Lung (tissue), 12 donors: ENCODE results near the gene ATP10A. TPM values are rescaled to one million over a fixed set of nuclear protein-coding genes. Genes with fewer than 3 reads are reported as not detected.

ENCODE experiments used
- ATAC-seq: fragments of 200-7000 bp; cut with Tn5 transposase; one replicate; pipeline ENCODE4 v1.9.1; 2020; ENCODE audit warnings: moderate number of reproducible peaks; ENCODE audit not compliant: insufficient read depth, low FRiP score
- DNase-seq, 3 donors: peaks; one replicate each; pipeline ENCODE4 v3.0.0-alpha.2; 2013 to 2017
- H3K27ac ChIP-seq, 2 donors: one replicate each; pipeline ENCODE4 v1.5.1; 2013; ENCODE audit warnings: mild to moderate bottlenecking in 2 of 2, moderate library complexity in 2 of 2, control low read depth in 1 of 2, inconsistent platforms in 1 of 2, low read depth in 1 of 2, low read length in 1 of 2
- H3K27me3 ChIP-seq, 3 donors: one replicate each; pipeline ENCODE4 v1.5.1; 2013; ENCODE audit warnings: low read length in 2 of 3; ENCODE audit not compliant: control insufficient read depth in 3 of 3, insufficient read depth in 3 of 3
- H3K36me3 ChIP-seq, 4 donors: one replicate each; pipeline ENCODE4 v1.5.1; 2013; ENCODE audit warnings: low read length in 4 of 4, mild to moderate bottlenecking in 1 of 4, moderate library complexity in 1 of 4; ENCODE audit not compliant: control insufficient read depth in 4 of 4, insufficient read depth in 4 of 4
- H3K4me1 ChIP-seq, 5 donors: one replicate each; pipeline ENCODE4 v1.5.1; 2013; ENCODE audit warnings: low read length in 5 of 5, mild to moderate bottlenecking in 2 of 5, moderate library complexity in 1 of 5; ENCODE audit not compliant: control insufficient read depth in 5 of 5, insufficient read depth in 5 of 5
- H3K4me3 ChIP-seq: one replicate; pipeline ENCODE4 v1.5.1; 2013; ENCODE audit warnings: mild to moderate bottlenecking, control low read depth, moderate library complexity
- H3K9ac ChIP-seq, 2 donors: one replicate each; pipeline ENCODE4 v1.5.1; 2013; ENCODE audit warnings: low read length in 2 of 2, control low read depth in 1 of 2; ENCODE audit not compliant: insufficient read depth in 1 of 2
- H3K9me3 ChIP-seq, 4 donors: one replicate each; pipeline ENCODE4 v1.5.1; 2013; ENCODE audit warnings: low read length in 3 of 4, mild to moderate bottlenecking in 1 of 4, moderate library complexity in 1 of 4; ENCODE audit not compliant: control insufficient read depth in 4 of 4, insufficient read depth in 3 of 4
- WGBS, 2 donors: extraction: QIAGEN DNeasy Blood & Tissue Kit; methylation state at CpG; one replicate each; pipeline ENCODE4 v1.1.7; 2013; 5-methylcytosine and 5-hydroxymethylcytosine counted together
- polyA plus RNA-seq, 2 donors: library from polyadenylated mRNA; stranded (reverse); fragments of 200-250 nt; gene quantifications; one replicate each; pipeline ENCODE4 v1.2.1, GENCODE V29; 2013
- total RNA-seq, 2 donors: library from RNA; depleted of rRNA in 1 of 2; stranded (reverse); fragments of >200 nt in 1 of 2; gene quantifications; one replicate each; pipeline ENCODE4 v1.2.1, GENCODE V29; 2014 to 2021
- TF ChIP-seq, protein P1 (sequence below): IDR thresholded peaks from 2 replicates; pipeline ENCODE4 v1.5.1; 2012; ENCODE audit warnings: mild to moderate bottlenecking; ENCODE audit errors: control extremely low read depth, extremely low read depth
- donor health status: control.
- donor health status: control.
- donor health status: Bipolar disorder and iron deficiency.
- donor health status: healthy.
- donor health status: DM: yes; HTN: yes; CAD: no.

ATP10A gene
- total and polyA plus RNA-seq, 4 donors = 4.5 to 33.7 (median 6.2) TPM

DNA sequence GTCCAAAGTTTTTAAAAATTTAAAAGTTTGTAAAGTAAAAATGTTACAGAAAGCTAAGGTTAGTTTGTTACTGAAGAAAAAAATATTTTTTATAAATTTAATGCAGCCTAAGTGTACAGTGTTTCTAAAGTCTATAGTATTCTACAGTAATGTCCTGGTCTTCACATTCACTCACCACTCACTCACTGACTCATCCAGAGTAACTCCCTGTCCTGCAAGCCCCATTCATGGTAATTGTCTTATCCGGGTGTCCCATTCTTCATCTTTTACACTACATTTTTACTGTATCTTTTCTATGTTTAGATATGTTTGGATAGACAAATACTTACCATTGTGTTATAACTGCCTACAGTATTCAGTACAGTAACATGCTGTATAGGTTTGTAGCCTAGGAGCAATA, 36.7 kb upstream of the ATP10A start:
- DNase-seq = no peak

DNA sequence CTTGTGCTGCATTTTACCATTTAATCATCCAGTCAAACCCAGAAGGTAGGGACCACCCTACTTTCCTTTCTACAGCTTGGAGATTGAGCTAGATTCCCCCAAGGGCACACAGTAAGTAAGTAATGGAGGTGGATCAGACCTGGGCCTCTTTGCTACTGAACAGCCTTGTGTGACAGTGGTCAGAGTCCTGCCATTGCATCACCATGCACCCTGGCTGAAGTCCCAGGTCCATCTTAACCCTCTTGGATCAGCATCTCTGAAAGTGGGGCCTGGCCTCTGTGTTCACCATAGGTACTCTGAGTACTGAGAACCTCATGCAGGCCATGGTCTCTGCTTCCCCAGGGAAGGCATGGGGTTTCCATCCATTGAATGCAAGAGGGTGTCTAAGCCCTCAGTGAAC, 34.5 kb upstream of the ATP10A start:
- ATAC-seq (no peak), DNase-seq (no peak)
- Histone ChIP-seq H3K4me3 (no peak overlapping the region), H3K36me3 (no peaks in the 10 kb centered on the region), H3K9ac (no peak overlapping the region), H3K27me3 (no peaks in the 10 kb centered on the region), H3K4me1 (peaks cover 0 to 10% (median 0%) of the 10 kb centered on the region in 5 donors), H3K27ac (no peak overlapping the region), H3K9me3 (peaks cover 0 to 4% (median 0%) of the 10 kb centered on the region in 4 donors)
- TF ChIP-seq, protein P1, sequence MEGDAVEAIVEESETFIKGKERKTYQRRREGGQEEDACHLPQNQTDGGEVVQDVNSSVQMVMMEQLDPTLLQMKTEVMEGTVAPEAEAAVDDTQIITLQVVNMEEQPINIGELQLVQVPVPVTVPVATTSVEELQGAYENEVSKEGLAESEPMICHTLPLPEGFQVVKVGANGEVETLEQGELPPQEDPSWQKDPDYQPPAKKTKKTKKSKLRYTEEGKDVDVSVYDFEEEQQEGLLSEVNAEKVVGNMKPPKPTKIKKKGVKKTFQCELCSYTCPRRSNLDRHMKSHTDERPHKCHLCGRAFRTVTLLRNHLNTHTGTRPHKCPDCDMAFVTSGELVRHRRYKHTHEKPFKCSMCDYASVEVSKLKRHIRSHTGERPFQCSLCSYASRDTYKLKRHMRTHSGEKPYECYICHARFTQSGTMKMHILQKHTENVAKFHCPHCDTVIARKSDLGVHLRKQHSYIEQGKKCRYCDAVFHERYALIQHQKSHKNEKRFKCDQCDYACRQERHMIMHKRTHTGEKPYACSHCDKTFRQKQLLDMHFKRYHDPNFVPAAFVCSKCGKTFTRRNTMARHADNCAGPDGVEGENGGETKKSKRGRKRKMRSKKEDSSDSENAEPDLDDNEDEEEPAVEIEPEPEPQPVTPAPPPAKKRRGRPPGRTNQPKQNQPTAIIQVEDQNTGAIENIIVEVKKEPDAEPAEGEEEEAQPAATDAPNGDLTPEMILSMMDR = no peak

More for the DNA sequence above, 36.7 kb upstream of the ATP10A start:
- Histone ChIP-seq H3K9ac (no peak overlapping the region), H3K27me3 (no peaks in the 10 kb centered on the region), H3K4me3 (no peak overlapping the region), H3K36me3 (no peaks in the 10 kb centered on the region), H3K4me1 (peaks cover 0 to 7% (median 0%) of the 10 kb centered on the region in 5 donors), H3K9me3 (peaks cover 0 to 2% (median 0%) of the 10 kb centered on the region in 4 donors), H3K27ac (no peak overlapping the region)
- WGBS, 2 donors = 53 to 97% methylated on average over 1 of the region's 1 CpG
- no peak for ATAC-seq
- TF ChIP-seq, protein P1 = no peak

DNA sequence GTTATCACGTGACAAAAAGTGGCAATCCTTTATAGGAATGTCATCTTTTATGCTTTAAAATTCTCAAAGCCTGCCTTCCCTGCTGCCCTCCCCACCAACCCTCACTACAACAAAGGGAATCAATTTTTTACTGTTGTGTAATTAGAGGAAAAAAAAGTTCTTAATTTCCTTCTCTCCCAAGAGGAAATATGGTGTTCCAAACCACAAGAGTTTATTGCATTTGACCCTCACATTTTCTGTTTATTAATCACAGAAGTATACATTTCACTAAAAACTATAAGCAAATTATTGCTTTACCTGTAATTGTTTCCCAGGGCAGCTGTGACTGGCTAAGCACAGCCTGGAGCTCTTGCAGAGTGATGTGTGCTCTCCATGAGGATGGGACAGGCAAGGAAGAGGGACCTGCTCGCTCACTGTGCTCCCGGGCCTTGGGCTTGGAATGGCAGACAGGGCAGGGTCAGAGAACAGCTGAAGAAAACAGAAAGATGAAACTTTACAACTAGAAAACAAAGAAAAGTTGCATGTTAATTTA, 31.3 kb upstream of the ATP10A start:
- no peaks in the 10 kb centered on the region for H3K27me3 ChIP-seq
- no peaks in the 10 kb centered on the region for H3K36me3 ChIP-seq
- H3K9me3 ChIP-seq = peaks cover 0 to 2% (median 0%) of the 10 kb centered on the region in 4 donors
- H3K4me1 ChIP-seq = peaks cover 0 to 7% (median 0%) of the 10 kb centered on the region in 5 donors
- H3K4me3 ChIP-seq = no peak overlapping the region
- no peak overlapping the region for H3K9ac ChIP-seq
- 79% methylated on average over 3 of the region's 3 CpGs for WGBS, 2 donors
- no peak for DNase-seq
- no peak for ATAC-seq
- H3K27ac ChIP-seq = no peak overlapping the region
- TF ChIP-seq, protein P1 = no peak

DNA sequence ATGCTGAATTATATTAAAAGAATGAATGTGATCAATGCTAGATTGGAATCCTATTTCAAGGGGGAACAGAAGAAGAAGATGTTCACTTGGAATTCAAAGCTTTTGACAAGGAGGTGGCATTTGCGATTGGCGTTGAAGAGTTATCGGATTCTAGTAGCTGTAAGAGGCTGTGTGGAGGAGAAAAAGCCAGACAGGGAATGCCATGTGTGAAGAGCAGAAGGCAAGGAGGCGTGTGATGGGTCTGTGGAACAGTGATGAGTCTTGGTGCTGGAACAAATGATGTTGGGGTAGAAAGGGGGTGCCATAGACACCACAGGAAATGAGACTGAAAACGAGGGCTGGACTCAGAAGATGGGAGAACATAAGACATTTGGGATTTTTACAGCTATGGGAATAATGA, 30.5 kb upstream of the ATP10A start:
- H3K27me3 ChIP-seq = no peaks in the 10 kb centered on the region
- peaks cover 0 to 2% (median 0%) of the 10 kb centered on the region in 4 donors for H3K9me3 ChIP-seq
- DNase-seq (no peak), ATAC-seq (no peak)
- 82 to 84% methylated on average over 5 of the region's 5 CpGs for WGBS, 2 donors
- TF ChIP-seq, protein P1 = no peak
- no peak overlapping the region for H3K9ac ChIP-seq
- no peak overlapping the region for H3K4me3 ChIP-seq
- H3K27ac ChIP-seq = no peak overlapping the region
- no peaks in the 10 kb centered on the region for H3K36me3 ChIP-seq
- H3K4me1 ChIP-seq = peaks cover 0 to 7% (median 0%) of the 10 kb centered on the region in 5 donors
